Measurements from ENCODE around the gene HOXC11. TPM values are rescaled to one million over a fixed set of nuclear protein-coding genes. Genes with fewer than 3 reads are reported as not detected.
A peak's percentile ranks its signal among the peaks of the same experiment; 100 is the strongest.

The HOXC11 gene
- total RNA-seq, 3 donors from 2014 or later (not counting 1 experiment from before 2014, with no cell fraction given): not detected

DNA sequence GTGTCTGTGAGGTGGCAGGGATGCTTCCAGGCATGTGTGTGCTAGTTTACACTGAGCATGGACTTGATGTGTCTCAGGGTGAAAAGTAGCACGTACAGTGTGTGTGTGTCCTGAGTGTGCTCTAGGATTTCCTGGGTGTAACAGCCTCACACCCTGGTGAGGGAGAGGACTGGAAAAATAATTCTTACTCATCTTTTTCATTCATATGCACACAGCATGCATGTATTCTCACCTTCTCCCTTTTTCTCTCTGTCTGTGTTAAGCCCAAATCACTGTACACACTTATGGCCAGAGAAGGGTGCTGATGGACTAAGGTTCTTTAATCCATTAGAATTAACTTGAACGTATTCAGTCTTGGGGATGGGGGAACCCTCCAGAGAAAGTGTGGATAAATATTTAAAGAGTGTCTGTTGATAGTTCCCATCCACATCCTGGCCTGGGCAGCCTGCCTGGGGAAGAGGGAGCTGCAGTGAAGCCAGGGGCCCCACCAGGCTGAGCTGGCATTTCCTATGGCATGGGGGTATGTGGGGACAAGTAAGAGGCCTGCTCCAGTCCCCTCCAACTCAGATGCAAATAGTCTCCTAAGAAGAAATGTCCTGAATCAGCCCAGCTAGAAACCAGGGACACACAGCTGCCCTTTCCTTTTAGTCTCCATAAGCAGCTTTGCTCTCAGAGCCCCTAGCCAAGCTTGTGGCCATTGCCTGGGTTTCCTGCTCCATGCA lies 34.8 kb downstream of the HOXC11 start:
- H3K27ac Mint-ChIP-seq: no peak overlapping the region
- H3K4me3 ChIP-seq (ENCODE audit: low read length): no peak overlapping the region
- H3K36me3 ChIP-seq (ENCODE audit: control insufficient read depth, insufficient read depth, low read length): no peaks in the 10 kb centered on the region
- WGBS (ENCODE audit: insufficient coverage): 35% methylated on average over 2 of the region's 2 CpGs
- DNase-seq: no peak
- ATAC-seq: no peak
- H3K4me1 ChIP-seq (ENCODE audit: control insufficient read depth, insufficient read depth, low read length): peaks cover 16% of the 10 kb centered on the region
- TF ChIP-seq, protein P1, sequence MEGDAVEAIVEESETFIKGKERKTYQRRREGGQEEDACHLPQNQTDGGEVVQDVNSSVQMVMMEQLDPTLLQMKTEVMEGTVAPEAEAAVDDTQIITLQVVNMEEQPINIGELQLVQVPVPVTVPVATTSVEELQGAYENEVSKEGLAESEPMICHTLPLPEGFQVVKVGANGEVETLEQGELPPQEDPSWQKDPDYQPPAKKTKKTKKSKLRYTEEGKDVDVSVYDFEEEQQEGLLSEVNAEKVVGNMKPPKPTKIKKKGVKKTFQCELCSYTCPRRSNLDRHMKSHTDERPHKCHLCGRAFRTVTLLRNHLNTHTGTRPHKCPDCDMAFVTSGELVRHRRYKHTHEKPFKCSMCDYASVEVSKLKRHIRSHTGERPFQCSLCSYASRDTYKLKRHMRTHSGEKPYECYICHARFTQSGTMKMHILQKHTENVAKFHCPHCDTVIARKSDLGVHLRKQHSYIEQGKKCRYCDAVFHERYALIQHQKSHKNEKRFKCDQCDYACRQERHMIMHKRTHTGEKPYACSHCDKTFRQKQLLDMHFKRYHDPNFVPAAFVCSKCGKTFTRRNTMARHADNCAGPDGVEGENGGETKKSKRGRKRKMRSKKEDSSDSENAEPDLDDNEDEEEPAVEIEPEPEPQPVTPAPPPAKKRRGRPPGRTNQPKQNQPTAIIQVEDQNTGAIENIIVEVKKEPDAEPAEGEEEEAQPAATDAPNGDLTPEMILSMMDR (IDR thresholded peaks at IDR 0.05): no peak
- H3K27ac ChIP-seq (ENCODE audit: low read length): no peak overlapping the region
- no peaks in the 10 kb centered on the region for H3K9me3 Mint-ChIP-seq
- no peak overlapping the region for H3K4me3 Mint-ChIP-seq
- intact Hi-C loops (cut with micrococcal nuclease): loop anchor here (2.0 kb wide), 1 partner anchor 183 kb away; no protein-coding TSS in a partner anchor
- H3K27me3 Mint-ChIP-seq (ENCODE audit: low read depth in 2 of 2): peaks cover 81 to 91% of the 10 kb centered on the region in 2 donors
- H3K27me3 ChIP-seq (ENCODE audit: control insufficient read depth, insufficient read depth, low read length): peaks cover 81% of the 10 kb centered on the region
- H3K4me1 Mint-ChIP-seq: peaks cover 18 to 30% of the 10 kb centered on the region in 2 donors
- H3K9me3 ChIP-seq (ENCODE audit: control insufficient read depth, insufficient read depth, low read length): peaks cover 3% of the 10 kb centered on the region
- H3K36me3 Mint-ChIP-seq: peaks cover 5% of the 10 kb centered on the region

DNA sequence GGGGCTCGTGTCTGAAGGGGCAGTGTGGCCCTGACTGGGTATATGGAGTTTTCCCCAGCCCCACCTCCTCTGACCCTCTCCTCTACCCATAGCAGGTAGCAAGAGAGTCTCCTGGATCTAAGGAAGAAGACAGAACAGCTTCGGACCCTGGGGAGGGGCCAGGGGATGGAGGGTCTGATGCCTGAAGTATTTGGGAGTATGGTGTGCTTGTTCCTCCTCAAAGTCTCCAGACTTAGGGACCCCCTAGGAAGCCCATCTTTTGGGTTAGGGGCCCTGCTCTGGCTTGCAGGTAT lies 35.3 kb downstream of the HOXC11 start:
- DNase-seq (no peak), ATAC-seq (no peak)
- Histone ChIP-seq H3K4me3 (ENCODE audit: low read length) (no peak overlapping the region), H3K36me3 (ENCODE audit: control insufficient read depth, insufficient read depth, low read length) (no peaks in the 10 kb centered on the region), H3K4me1 (ENCODE audit: control insufficient read depth, insufficient read depth, low read length) (peaks cover 16% of the 10 kb centered on the region), H3K27me3 (ENCODE audit: control insufficient read depth, insufficient read depth, low read length) (peaks cover 82% of the 10 kb centered on the region), H3K27ac (ENCODE audit: low read length) (no peak overlapping the region), H3K9me3 (ENCODE audit: control insufficient read depth, insufficient read depth, low read length) (no peaks in the 10 kb centered on the region)
- WGBS (ENCODE audit: insufficient coverage): 34% methylated on average over 2 of the region's 2 CpGs
- H3K36me3 Mint-ChIP-seq: peaks cover 5% of the 10 kb centered on the region
- TF ChIP-seq, protein P1 (IDR thresholded peaks at IDR 0.05): no peak
- H3K9me3 Mint-ChIP-seq: no peaks in the 10 kb centered on the region
- H3K4me3 Mint-ChIP-seq: no peak overlapping the region
- intact Hi-C loops (cut with micrococcal nuclease): no loop called here
- H3K4me1 Mint-ChIP-seq: peaks cover 18 to 30% of the 10 kb centered on the region in 2 donors
- peaks cover 82 to 91% of the 10 kb centered on the region in 2 donors for H3K27me3 Mint-ChIP-seq (ENCODE audit: low read depth in 2 of 2)
- no peak overlapping the region for H3K27ac Mint-ChIP-seq

DNA sequence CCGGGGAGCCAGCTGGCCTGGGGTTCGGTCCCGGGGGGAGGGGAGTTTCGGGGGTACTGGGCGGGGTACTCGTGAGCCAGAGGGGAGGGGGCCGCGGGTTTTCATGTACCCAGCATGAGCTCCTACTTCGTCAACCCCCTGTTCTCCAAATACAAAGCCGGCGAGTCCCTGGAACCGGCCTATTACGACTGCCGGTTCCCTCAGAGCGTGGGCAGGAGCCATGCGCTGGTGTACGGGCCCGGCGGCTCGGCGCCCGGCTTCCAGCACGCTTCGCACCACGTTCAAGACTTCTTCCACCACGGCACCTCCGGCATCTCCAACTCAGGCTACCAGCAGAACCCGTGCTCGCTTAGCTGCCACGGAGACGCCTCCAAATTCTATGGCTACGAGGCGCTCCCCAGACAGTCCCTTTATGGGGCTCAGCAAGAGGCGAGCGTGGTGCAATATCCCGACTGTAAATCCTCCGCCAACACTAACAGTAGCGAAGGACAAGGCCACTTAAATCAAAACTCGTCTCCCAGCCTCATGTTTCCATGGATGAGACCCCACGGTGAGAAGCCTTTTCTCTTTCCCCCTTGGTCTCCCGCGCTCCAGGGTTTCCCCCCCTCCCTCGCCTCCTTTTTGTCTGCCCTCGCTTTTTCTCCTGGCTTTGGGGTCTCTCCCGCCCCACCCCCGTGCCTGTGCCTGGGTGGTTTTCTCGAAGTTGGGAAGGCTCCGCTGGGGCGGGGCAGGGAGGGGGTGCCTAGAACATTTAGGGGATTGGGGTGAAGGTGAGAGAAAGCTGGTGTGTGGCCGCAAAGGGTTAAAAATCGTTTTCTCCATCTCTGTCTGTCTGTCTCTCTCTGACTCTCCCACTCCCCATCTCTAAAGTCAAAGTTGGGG lies 36.5 kb downstream of the HOXC11 start:
- TF ChIP-seq, protein P1 (IDR thresholded peaks at IDR 0.05): no peak
- peaks cover 5% of the 10 kb centered on the region for H3K36me3 Mint-ChIP-seq
- Histone ChIP-seq H3K9me3 (ENCODE audit: control insufficient read depth, insufficient read depth, low read length) (no peaks in the 10 kb centered on the region), H3K4me3 (ENCODE audit: low read length) (no peak overlapping the region), H3K27ac (ENCODE audit: low read length) (no peak overlapping the region), H3K4me1 (ENCODE audit: control insufficient read depth, insufficient read depth, low read length) (peaks cover 19% of the 10 kb centered on the region), H3K27me3 (ENCODE audit: control insufficient read depth, insufficient read depth, low read length) (peaks cover 84% of the 10 kb centered on the region), H3K36me3 (ENCODE audit: control insufficient read depth, insufficient read depth, low read length) (no peaks in the 10 kb centered on the region)
- ATAC-seq (peak in 2 of 3 donors; percentile 27 to 37), DNase-seq (peak in 1 of 2 donors; percentile 60)
- intact Hi-C loops (cut with micrococcal nuclease): loop anchor here (5.0 to 10.0 kb wide), 2 partner anchors 32 to 275 kb away; partner anchors contain the start of genes CBX5 and HNRNPA1
- no peaks in the 10 kb centered on the region for H3K9me3 Mint-ChIP-seq
- 3% methylated on average over 48 of the region's 51 CpGs for WGBS (ENCODE audit: insufficient coverage)
- H3K27ac Mint-ChIP-seq: peak overlapping the region in 1 of 2 donors; percentile 23
- peaks cover 18 to 36% of the 10 kb centered on the region in 2 donors for H3K4me1 Mint-ChIP-seq
- peaks cover 81 to 84% of the 10 kb centered on the region in 2 donors for H3K27me3 Mint-ChIP-seq (ENCODE audit: low read depth in 2 of 2)
- peak overlapping the region; percentile 68 for H3K4me3 Mint-ChIP-seq

Measured in natural killer cell (primary cell).